H1 (cell line): ENCODE data around the gene KSR2. TPM values are rescaled to one million over a fixed set of nuclear protein-coding genes. Genes with fewer than 3 reads are reported as not detected.

Experiments used
- CHD2 ChIP-seq: IDR thresholded peaks from 2 replicates; pipeline ENCODE4 v1.6.1; 2012; ENCODE audit warnings: low read length, improper control_type of control experiment
- FOSL1 ChIP-seq: IDR thresholded peaks from 2 replicates; pipeline ENCODE4 v1.6.1; 2011; ENCODE audit warnings: mild to moderate bottlenecking, low read depth, low read length, moderate library complexity; ENCODE audit not compliant: insufficient read depth
- HDAC2 ChIP-seq, 2 experiments: fragments of 300-600 bp in 1 of 2; sonication (generic) in 1 of 2; IDR thresholded peaks; 2 replicates each; pipeline ENCODE4 v1.6.1; 2011 to 2012; ENCODE audit warnings: low read depth in 2 of 2, low read length in 2 of 2, mild to moderate bottlenecking in 2 of 2, moderate library complexity in 2 of 2, borderline replicate concordance in 1 of 2, inconsistent platforms in 1 of 2
- TCF12 ChIP-seq: IDR thresholded peaks from 2 replicates; pipeline ENCODE4 v1.6.1; 2011; ENCODE audit warnings: low read depth, mild to moderate bottlenecking, low read length
- polyA plus RNA-seq, 7 experiments: library from polyadenylated mRNA; depleted of rRNA in 3 of 7; stranded (reverse) in 5 of 7; unstranded in 2 of 7; fragments of >200 nt in 5 of 7; fragments of 200-250 nt in 2 of 7; gene quantifications; 1 replicate in 5 of 7; 2 replicates in 1 of 7; 4 replicates in 1 of 7; pipeline versions ENCODE4 v1.2.1 to v1.2.3, GENCODE V29; 2011 to 2013; ENCODE audit warnings: missing spikeins in 2 of 7, mixed read lengths in 2 of 7
- total RNA-seq: library from RNA; stranded (reverse); fragmentation: NEBNext Ultra II Directional; extraction: Animal tissue kit (Norgen Biotek cat#: 25700); gene quantifications from 2 replicates; pipeline ENCODE4 v1.2.1, GENCODE V29; 2021

KSR2 gene
- total and polyA plus RNA-seq, 2 of the 8 experiments (the other 6 are each of a cell fraction or from before 2014, with no cell fraction given) = 0.74 to 2.2 TPM

DNA sequence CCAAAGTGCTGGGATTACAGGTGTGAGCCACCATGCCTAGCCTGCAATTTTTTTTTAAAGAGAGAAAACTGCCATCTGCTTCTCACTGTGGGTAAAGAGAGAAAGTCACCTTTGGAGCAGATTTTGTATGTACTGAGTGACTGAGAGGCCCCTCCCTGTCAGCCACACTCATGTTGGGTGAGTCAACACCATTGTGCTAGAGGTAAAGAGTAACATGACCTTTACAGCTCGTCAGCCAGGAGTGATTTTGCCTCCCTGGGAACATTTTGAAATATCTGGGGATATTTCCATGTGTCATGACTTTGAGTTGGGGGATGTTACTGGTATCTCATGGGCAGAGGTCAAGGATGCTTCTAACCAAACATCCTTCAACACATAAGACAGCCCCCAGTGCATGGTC lies 115.2 kb downstream of the KSR2 start (continued):
- no peak for TF ChIP-seq HDAC2 (IDR thresholded peaks at IDR 0.05; ENCODE audit: borderline replicate concordance in 1 of 2, low read depth in 2 of 2, low read length in 2 of 2)
- no peak for TF ChIP-seq TCF12
- no peak for TF ChIP-seq FOSL1
- TF ChIP-seq CHD2 = no peak
